Measurements from ENCODE around the gene MPV17L.
"Not testable (repeated sequence)": the region's sequence is repeated elsewhere in the genome, so short reads cannot be mapped to it uniquely, and the experiment has no call there.

MPV17L gene

DNA sequence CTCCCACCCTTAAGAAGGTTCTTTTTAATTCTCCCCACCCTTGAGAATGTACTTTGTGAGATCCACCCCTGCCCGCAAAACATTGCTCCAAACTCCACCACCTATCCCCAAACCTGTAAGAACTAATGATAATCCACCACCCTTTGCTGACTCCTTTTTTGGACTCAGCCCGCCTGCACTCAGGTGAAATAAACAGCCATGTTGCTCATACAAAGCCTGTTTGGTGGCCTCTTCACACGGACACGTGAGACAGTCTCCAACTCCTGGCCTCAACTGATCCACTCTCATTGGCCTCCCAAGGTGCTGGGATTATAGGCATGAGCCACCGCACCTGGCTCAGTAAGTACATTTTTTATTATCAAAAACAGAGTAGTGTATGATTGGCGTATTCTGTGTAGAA lies 13.9 kb downstream of the MPV17L start:
- DNase-seq (ENCODE audit: low read depth), result not testable (repeated sequence)

DNA sequence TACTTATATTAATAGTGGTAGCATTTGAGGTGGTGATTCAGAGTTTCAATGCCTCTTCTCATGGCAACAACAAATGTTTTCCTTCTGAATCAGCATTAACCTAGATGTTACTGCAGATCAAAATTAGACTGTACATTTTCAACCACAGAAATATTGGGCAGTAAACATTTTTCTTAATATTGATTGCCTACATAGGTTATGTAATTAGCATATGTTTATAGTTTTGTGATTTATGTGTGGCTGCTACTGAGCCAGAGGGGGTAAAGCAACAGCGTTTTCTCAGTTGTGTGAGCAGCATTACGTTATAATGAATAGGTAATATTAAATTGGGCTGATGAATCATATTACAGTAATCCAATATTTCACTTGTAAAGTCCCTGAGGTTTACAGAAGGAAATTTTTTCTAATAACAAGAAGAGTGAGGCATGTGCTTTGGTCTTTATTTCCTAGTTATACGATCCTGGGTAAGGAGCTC lies 20.0 kb downstream of the MPV17L start:
- DNase-seq (ENCODE audit: low read depth), result no peak

DNA sequence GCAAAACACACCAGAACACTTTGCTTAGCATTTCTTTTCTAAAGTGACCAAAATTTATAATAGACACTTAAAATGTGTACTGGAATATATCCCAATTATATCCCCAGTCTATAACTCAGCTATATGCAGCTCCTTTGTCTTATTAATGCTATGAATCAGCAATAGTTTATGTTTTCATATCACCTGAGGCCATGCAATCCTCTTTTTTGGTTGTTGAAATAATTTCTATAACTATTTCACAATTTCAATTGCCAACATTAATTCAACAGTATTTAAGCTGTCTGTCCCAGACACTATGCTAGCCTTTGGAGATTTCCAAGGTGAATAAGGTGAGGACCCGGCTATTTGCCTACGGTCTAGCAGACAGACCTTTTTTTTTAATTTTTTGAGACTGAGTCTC lies 21.6 kb downstream of the MPV17L start:
- no peak for DNase-seq (ENCODE audit: low read depth)

GRCh38 chr16:15418206-15418605 lies 22.7 kb downstream of the MPV17L start:
- DNase-seq (ENCODE audit: low read depth), result no peak

- DNase-seq (ENCODE audit: low read depth), result not testable (repeated sequence)
Measured at GRCh38 chr16:15421696-15422095, 26.1 kb downstream of the MPV17L start.

GRCh38 chr16:15422222-15422621 lies 26.7 kb downstream of the MPV17L start:
- no peak for DNase-seq (ENCODE audit: low read depth)

DNA sequence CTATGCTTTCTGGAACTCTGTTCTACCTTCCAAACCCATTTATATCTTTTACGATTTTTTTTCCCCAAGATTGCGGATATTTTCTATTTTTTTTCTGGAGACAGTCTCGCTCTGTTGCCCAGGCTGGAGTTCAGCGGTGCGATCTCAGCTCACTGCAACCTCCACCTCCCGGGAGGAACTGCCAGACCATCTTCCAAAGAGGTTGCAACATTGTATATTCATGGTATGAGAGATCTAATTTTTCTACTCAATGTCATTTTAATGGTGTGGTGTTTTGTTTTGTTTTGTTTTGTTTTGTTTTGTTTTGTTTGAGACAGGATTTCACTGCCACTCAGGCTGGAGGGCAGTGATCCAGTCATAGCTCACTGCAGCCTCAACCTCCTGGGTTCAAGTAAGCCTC lies 30.3 kb downstream of the MPV17L start:
- DNase-seq (ENCODE audit: low read depth), result no peak

GRCh38 chr16:15426796-15427195 lies 31.2 kb downstream of the MPV17L start:
- DNase-seq (ENCODE audit: low read depth), result no peak

GRCh38 chr16:15427648-15428239 lies 32.2 kb downstream of the MPV17L start:
- no peak for DNase-seq (ENCODE audit: low read depth)

DNA sequence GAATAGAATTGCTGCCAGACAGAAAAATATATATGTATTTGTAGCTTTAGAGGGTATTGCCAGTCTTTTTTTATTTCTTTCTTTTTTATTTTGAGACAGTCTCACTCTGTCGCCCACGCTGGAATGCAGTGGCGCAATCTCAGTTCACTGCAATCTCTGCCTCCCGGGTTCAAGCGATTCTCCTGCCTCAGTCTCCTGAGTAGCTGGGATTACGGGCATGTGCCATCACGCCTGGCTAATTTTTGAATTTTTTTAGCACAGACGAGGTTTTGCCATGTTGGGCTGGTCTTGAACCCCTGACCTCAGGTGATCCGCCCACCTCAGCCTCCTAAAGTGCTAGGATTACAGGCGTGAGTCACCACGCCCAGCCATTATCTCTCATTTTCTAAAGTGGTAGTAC lies 35.3 kb downstream of the MPV17L start:
- DNase-seq (ENCODE audit: low read depth), result not testable (repeated sequence)

DNA sequence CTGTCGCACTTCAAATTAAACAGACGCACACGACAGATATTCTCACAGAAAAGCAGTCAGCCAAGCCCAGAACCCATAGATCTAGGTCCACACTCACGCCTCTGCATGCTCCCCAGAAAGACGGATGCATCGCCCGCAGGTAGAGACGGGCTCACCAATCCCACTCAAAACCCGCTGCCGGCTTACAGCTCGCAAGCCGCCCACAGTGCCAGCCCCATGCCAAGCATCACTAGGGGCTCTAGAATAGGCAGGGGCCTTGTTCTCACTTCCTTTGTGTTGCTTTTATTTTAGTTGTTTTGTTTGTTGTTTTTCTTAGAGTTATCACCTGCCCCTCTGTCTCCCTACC lies 38.5 kb downstream of the MPV17L start:
- DNase-seq (ENCODE audit: low read depth), result no peak

GRCh38 chr16:15434425-15435215 lies 39.1 kb downstream of the MPV17L start, which contains the start of gene BMERB1:
Gene BMERB1 (plus strand): TSS chr16:15434588. CDS start chr16:15434654, 66 bp downstream.
- DNase-seq (ENCODE audit: low read depth), result no peak

- DNase-seq (ENCODE audit: low read depth), result no peak
Measured at GRCh38 chr16:15435216-15435864, 39.8 kb downstream of the MPV17L start.

DNA sequence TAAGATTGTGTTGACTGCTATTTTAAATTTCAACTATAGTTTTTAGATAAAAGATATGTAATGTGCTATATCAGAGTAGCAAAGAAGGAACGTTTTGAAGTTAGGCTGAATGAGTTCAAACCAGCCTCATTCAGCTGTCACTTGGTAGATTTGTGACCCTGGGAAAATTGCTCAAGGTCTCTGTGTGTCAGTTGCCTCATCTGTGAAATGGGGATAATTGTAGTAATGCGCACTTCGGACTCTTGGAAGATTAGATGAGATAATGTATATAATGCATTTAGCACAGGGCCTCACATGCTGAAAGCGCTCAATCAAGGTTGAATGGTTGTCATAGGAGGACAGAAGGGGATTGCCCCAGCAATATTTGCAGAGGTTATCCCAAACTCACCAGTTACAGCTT lies 43.5 kb downstream of the MPV17L start:
- DNase-seq (ENCODE audit: low read depth), result no peak

DNA sequence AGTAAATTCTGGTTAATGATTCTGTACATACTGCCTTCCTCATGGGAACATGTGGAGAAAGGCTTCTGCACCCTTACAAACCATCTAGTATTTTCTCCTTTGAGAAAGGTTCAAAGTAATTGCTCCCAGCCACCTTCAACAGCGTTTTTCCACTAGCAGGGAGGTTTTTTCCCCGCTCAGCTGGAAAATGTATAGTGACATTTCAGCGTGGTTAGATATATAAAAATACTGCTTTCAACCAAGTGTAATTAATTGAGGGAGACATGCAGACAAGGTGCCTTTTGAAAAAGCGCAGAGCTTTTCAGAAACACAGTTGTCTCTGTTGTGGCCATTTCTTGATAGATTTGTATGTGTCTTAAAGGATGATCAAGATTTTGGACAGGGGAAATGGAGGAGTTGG lies 44.0 kb downstream of the MPV17L start:
- DNase-seq (ENCODE audit: low read depth), result no peak

DNA sequence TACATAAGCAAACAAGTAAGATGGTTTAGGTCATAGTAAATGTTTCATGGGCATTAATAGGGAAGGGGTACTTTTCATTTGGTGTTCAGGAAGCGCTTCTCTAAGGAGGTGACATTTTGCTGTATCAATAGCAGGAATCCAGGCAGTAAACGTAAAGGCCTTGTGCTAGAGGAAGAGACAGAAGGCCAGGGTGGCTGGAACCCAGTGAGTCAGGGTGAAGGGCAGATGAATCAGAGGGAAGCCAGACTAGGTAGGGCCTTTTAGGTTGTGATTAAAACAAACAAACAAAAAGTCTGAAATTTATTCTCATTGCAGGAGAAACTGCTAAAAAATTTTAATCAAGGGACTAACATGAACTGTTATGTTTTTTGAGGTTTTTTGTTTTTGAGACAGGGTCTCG lies 45.3 kb downstream of the MPV17L start:
- DNase-seq (ENCODE audit: low read depth), result no peak

GRCh38 chr16:15442140-15442539 lies 46.6 kb downstream of the MPV17L start:
- DNase-seq (ENCODE audit: low read depth), result not testable (repeated sequence)

DNA sequence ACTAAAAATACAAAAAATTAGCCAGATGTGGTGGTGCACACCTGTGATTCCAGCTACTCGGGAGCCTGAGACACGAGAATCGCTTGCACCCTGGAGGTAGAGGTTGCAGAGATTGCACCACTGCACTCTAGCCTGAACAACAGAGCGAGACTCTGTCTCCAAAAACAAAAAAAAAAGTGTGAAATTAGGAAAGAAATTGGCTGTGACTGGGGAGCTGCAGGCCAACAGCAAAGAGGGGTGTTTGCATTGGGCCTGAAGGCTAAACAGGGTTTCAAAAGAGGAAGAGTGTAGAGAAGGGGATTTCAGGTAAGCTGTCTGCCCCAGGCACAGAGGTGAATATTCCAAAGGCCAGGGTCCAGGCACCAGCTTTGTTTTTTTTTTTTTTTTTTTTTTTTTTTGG lies 48.2 kb downstream of the MPV17L start:
- DNase-seq (ENCODE audit: low read depth), result no peak

DNA sequence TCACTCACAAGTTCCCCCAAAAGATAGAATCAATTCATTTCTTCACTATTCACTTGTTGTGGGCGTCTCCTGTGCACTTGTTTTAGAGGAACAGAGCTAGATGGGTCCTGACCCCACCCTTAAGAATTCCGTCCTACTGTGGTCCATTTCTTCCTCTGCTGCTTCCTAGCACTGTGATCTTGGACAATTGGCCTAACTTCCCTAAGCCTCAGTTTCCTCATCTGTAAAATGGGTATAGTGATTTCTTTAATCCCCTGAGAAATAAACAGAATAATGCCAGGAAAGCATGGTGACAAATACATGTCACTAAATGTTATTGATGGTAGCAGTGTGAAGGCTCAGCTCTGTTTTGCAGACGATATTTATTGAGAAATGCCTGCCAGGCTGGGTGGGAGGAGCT lies 48.7 kb downstream of the MPV17L start:
- DNase-seq (ENCODE audit: low read depth), result no peak

- no peak for DNase-seq (ENCODE audit: low read depth)
Measured at GRCh38 chr16:15445450-15445849, 49.9 kb downstream of the MPV17L start.

GRCh38 chr16:15446901-15447300 lies 51.3 kb downstream of the MPV17L start:
- no peak for DNase-seq (ENCODE audit: low read depth)

DNA sequence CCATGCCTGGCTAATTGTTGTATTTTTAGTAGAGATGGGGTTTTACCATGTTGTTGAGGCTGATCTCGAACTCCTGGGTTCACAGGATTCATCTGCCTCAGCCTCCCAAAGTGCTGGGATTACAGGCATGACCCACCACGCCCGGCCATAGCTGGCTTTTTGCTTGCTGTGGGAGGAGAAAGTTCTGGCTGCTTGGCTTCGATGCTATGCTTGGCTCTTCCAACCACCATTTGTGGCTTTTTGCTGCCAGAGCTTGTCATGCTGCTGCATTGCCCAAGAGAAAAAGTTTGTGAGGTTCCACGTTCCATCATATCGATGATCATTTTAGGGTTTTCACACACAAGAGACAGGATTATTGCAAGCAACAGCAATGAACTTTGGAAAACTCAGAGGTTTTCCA lies 55.1 kb downstream of the MPV17L start:
- no peak for DNase-seq (ENCODE audit: low read depth)

- DNase-seq (ENCODE audit: low read depth), result no peak
Measured at GRCh38 chr16:15451098-15451731, 55.7 kb downstream of the MPV17L start.
